ENCODE results near the gene SH2D6.
"Not testable (repeated sequence)": the region's sequence is repeated elsewhere in the genome, so short reads cannot be mapped to it uniquely, and the experiment has no call there.

SH2D6 gene

GRCh38 chr2:85398426-85399182, 19.9 kb upstream of the SH2D6 start:
- no peak for DNase-seq

- DNase-seq, result no peak
These were observed 19.4 kb upstream of the SH2D6 start for GRCh38 chr2:85399183-85399455.

GRCh38 chr2:85400023-85400422, 18.5 kb upstream of the SH2D6 start:
- DNase-seq, result no peak

GRCh38 chr2:85400541-85401463, 17.7 kb upstream of the SH2D6 start:
- DNase-seq, result no peak

GRCh38 chr2:85401464-85401805, 17.1 kb upstream of the SH2D6 start:
- no peak for DNase-seq

- DNase-seq, result no peak
These were observed 16.7 kb upstream of the SH2D6 start for GRCh38 chr2:85401844-85402243.

GRCh38 chr2:85405201-85406059, 13.1 kb upstream of the SH2D6 start:
- no peak for DNase-seq

- no peak for DNase-seq
These were observed 8.5 kb upstream of the SH2D6 start, which contains the start of gene CAPG for GRCh38 chr2:85409845-85410583. Gene CAPG (minus strand): TSS chr2:85410366. CDS start chr2:85402145, 8,221 bp downstream.

GRCh38 chr2:85410584-85411404, 7.7 kb upstream of the SH2D6 start:
- DNase-seq, result no peak

- DNase-seq, result no peak
These were observed 7.1 kb upstream of the SH2D6 start for GRCh38 chr2:85411405-85411748.

GRCh38 chr2:85413592-85414420, 4.7 kb upstream of the SH2D6 start:
- DNase-seq, result no peak

GRCh38 chr2:85414421-85414759, 4.1 kb upstream of the SH2D6 start:
- not testable (repeated sequence) for DNase-seq

GRCh38 chr2:85414761-85415553, 3.6 kb upstream of the SH2D6 start:
- no peak for DNase-seq

- DNase-seq, result no peak
These were observed 2.4 kb upstream of the SH2D6 start for GRCh38 chr2:85415980-85416650.

- DNase-seq, result no peak
These were observed 628 bp downstream of the SH2D6 start for GRCh38 chr2:85419009-85419675.

- DNase-seq, result peak; percentile 97
These were observed 2.2 kb downstream of the SH2D6 start for GRCh38 chr2:85420536-85421259.

GRCh38 chr2:85421260-85422071, 3.0 kb downstream of the SH2D6 start:
- DNase-seq, result no peak
